ENCODE data around the gene OLIG2. TPM values are rescaled to one million over a fixed set of nuclear protein-coding genes. Genes with fewer than 3 reads are reported as not detected.

The OLIG2 gene
- total RNA-seq, 1 donor from 2014 or later = not detected

DNA sequence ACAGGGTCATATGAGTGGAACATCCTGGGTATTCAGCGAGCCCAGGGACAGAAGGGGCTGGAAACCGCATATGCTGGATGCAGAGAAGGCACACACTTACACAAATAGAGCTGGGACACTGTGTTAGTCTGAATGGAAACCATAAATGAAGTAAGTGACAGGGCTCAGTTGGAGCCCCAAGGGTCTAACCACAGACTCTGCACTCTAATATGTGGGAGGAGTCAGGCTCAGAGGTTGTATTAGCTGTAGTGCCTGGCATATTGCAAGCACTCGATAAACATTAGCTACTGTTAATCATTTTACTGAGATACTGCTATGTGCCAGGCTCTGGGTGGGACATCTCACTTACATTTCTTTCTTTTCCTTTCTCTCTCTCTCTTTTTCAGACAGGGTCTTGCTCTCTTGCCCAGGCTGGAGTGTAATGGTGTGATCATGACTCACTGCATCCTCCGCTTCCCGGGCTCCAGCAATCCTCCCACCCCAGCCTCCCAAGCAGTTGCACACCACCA lies 37.7 kb downstream of the OLIG2 start:
- no peak for DNase-seq (ENCODE audit: low read depth)
- H3K4me3 ChIP-seq (ENCODE audit: low read depth, low read length) = no peak overlapping the region
- no peak for TF ChIP-seq CTCF (conservative IDR thresholded peaks at IDR 0.05; ENCODE audit: low read depth, low read length)

GRCh38 chr21:33063907-33064622 lies 38.3 kb downstream of the OLIG2 start:
- H3K4me3 ChIP-seq (ENCODE audit: low read depth, low read length) = no peak overlapping the region
- TF ChIP-seq CTCF (conservative IDR thresholded peaks at IDR 0.05; ENCODE audit: low read depth, low read length) = no peak
- DNase-seq (ENCODE audit: low read depth) = no peak

- no peak for TF ChIP-seq CTCF (conservative IDR thresholded peaks at IDR 0.05; ENCODE audit: low read depth, low read length)
- DNase-seq (ENCODE audit: low read depth) = no peak
- H3K4me3 ChIP-seq (ENCODE audit: low read depth, low read length) = no peak overlapping the region
These were observed 39.1 kb downstream of the OLIG2 start for GRCh38 chr21:33064623-33065390.

DNA sequence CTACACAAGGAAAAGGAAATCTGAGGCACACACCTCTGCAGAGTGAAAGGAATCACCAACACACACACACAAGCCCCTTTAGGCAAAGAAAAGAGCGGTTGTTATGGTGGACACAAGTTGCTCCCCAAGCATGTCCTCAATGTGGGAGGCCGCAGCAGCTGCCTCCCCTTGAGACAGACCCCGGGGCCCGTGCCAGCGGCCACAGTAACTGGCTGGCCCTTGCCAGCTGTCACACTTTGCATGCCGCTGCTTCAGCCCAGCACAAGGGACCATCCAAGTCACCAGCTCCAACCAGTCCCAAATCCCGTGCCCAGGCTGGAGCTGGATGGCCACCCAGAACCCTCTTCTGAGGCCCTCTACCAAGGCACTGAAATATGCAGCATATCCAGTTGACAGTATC lies 41.3 kb downstream of the OLIG2 start:
- TF ChIP-seq CTCF (conservative IDR thresholded peaks at IDR 0.05; ENCODE audit: low read depth, low read length) = no peak
- H3K4me3 ChIP-seq (ENCODE audit: low read depth, low read length) = no peak overlapping the region
- DNase-seq (ENCODE audit: low read depth) = no peak

DNA sequence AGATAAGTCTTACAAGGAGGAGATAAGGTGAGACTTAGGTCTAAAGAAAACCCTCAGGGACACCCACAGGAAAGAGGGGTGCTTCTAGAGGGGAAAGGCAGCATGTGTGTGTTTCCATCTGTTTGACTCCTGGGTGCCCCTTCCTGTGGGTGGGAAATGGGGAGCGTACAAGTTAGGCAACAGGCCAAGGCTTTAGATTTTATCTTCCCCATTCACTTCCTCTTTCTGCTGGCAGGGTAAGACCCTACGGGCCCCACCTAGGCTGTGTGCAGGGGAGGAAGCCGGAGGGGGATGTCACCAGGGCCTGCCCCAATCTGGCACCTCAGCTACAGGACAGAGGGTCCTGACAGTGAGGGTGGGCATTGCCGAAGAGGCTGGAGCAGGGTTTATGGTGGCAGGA lies 41.7 kb downstream of the OLIG2 start:
- H3K4me3 ChIP-seq (ENCODE audit: low read depth, low read length) = no peak overlapping the region
- no peak for DNase-seq (ENCODE audit: low read depth)
- no peak for TF ChIP-seq CTCF (conservative IDR thresholded peaks at IDR 0.05; ENCODE audit: low read depth, low read length)

GRCh38 chr21:33069243-33069642 lies 43.5 kb downstream of the OLIG2 start:
- no peak overlapping the region for H3K4me3 ChIP-seq (ENCODE audit: low read depth, low read length)
- no peak for DNase-seq (ENCODE audit: low read depth)
- TF ChIP-seq CTCF (conservative IDR thresholded peaks at IDR 0.05; ENCODE audit: low read depth, low read length) = no peak
